Measurements from ENCODE around the gene GPR146.

GPR146 gene

DNA sequence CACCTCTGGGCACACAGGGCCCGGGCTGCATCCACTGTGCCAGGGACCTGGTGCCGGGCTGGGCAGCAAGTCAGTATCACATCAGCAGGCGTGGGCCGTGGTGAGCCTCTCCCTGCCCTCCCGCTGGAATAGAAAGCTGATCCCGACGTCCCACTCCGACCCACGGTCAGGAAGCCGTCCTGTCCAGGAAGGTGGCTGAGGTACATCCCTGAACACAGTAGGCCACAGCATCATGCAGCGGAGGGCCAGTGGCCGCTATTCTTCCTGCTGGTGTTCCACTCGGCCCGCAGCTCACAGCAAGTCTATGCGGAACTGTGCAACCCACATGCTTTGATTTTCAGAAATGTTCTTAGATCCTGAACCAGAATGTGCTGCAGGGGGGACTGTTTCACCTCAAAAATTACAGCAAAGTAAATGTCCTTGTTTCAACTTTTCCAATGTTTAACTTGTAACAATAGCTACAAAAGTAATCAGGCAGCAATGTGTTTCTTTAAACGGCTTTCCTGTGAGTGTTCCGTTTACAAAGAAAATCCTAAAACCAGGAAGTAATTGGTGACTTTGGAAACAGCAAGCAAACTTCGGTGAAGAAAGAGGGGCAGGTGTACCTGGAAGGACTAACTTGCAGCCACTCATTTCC is 676 bp upstream of the GPR146 start:
- DNase-seq (ENCODE audit: low spot score): no peak

DNA sequence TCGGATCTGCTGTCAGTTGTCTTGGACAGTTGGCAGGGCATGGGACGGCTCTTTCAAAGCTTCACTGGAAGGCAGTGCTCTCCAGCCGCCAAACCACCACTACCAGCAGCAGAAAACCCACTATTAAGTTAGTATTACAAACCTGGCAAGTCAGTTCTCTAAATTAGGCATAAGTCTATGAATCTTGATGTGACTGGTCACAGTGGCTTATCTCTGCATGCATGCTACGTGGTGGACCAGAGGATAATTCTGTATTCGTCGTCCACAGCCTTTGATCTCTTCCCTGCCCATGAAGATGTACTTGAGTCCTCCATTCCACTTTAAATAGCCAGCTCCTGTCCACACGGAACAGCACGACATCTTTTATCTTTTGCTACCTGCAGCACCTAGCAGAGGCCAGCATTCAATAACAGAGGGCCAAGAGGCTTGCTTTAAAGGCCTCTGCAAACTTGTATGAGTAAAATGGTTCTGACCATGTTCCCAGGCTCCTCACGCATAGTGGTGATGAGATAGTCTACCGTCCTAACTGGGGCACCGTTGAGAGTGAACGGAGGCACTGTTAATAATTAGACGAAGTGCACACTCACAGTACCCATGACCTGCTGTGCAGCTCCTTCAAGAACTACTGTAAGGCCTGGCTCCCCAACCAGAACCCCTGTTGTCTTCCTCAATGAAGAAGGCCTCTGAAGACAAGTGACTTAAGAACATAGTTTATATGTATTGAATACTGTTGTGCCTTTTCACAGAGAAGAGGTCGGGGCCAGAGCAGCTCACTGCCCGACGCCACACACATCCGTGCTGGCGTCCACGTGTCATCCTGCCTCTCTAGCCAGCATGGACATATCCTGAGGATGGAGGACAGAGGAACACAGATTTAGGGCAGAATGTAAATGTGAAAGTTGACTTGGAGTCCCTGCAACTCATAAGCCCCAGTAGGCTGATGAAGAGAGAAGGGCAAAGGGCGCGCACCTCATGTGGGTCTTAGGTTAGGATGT is 1.0 kb downstream of the GPR146 start:
- DNase-seq (ENCODE audit: low spot score): peak; percentile 73

GRCh38 chr7:1046722-1047679 is 2.7 kb downstream of the GPR146 start:
- no peak for DNase-seq (ENCODE audit: low spot score)

DNA sequence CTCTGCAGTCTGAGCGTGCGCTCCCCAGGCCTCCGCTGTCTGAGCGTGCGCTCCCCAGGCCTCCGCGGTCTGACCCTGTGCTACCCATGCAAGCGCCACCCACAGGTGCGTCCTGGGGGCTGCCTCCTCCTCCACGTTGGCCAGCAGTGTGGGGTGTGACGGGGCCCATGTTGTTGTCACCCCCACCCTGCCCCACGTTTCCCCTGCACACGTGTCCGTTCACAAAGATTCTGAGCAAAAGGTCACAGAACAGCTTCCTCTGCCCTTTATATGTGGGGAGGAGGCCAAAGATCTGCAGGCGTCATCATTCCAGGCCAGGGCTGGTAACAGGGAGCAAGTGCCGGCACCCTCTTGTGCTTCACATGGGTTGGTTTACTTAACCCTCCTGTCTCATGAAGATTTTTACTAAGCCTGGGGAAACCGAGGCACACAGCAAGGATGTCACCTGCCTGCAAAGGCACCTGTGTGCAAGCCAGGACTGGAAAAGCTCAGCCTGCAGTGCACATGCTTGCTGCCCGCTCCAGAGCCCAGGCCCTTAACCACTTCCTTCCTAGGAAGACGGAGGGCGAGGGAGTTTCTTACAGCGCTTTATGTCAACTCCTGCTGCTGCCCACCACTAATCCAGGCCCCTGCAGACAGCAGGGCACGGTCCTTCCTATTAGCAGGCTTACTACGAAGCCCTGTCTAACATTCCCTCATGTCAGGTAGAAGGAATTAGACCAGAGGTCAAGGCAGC is 4.8 kb downstream of the GPR146 start:
- DNase-seq (ENCODE audit: low spot score): no peak

DNA sequence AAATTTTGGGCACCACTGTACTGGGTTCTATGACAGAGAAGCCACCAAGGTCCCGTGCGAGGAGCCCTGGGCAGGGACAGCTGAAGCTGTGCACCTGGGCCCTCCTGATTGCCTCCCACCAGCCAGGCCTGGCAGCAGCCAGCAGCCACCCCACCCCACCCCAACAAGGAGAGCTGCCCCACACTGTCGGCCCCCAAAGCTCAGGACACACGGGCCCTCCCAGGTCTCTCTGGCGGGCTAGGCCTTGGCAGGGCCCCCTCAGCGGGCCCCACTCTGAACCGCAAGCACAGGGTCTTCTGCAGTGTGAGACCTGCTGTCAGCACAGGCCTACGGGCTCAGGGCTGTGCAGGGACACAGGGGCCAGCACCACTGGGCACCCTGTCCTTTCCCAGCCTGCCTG is 5.5 kb downstream of the GPR146 start:
- no peak for DNase-seq (ENCODE audit: low spot score)

GRCh38 chr7:1050254-1050906 is 6.0 kb downstream of the GPR146 start:
- DNase-seq (ENCODE audit: low spot score): no peak

DNA sequence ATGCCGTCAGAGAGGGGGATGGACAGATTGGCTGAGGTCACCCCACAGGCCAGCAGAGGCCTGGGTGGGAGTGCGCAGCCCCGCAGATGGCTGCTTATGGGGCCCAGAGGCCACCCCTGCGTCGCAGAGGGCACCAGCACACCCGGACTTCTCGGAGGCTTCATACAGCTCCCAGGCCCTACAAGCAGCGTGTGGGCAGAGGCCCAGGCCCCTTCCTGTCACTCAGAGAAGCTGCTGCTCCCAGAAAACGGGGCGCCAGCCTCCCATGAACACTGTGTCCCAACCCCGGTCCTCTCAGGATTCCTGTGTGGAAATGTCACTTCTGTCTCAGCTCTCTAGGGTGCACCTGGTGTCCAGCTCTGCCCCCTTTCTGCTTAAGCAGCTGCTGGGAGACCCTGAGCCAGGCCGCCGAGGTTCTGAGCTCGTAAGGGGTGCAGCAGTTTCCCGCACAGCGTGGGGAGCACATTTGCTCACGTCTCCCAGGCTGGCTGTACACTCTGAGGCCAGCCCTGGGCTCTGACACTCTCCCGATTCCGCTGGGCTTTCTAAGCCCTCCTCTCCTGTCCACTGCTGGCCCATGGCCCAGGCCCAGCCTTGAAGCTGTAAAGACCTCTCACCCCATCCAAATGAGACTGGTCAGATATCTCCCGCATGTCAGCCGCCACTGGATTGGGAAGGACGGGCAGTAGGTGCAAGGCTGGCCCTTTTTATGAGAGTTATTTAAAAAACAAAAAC is 6.8 kb downstream of the GPR146 start:
- no peak for DNase-seq (ENCODE audit: low spot score)

GRCh38 chr7:1052031-1052818 is 7.9 kb downstream of the GPR146 start:
- DNase-seq (ENCODE audit: low spot score): no peak

DNA sequence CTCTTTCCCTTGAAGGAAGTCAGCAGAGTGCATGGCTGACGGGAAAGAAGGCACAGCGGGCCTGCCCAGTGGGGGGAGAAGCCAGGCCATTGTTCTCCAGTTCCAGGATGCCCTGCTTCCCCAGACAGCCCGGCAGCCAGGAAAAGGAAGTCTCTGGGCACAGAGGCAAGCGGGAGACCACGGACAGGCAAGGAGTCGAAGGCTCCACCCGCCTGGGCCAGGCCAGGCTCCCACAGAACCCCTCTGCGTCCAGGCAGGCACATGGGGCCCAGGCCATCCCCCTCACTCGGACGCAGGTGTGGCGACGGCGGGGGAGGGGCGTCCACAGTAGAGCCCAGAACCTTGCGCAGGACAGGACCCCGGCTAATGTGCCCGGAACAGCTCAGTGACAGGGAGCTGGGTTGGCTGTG is 8.7 kb downstream of the GPR146 start:
- no peak for DNase-seq (ENCODE audit: low spot score)

DNA sequence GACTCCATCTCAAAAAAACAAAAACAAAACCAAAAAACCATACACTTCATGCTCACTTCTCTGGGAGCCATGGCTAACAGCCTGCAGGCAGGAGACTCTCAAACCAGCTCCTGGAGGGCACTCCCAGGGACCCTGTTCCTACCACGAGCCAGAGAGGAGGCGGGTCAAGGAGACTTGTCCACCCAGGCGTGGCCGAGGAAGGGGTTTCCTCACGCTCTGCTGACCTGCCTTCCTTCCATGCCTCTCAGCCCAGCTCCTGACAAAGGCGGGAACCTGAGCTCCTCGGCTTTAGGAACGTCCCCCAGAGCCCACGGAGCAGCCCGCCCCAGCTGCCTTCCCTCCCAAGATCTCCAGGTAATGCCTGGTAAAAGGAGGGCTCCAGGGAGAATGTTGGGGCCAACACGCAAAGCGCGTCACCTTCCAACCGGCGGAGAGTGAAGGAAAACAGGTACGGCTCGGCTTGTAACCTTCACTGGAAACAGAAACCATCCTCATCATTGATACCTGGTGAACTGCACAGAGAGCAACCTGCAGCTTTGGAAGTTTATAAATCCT is 9.5 kb downstream of the GPR146 start:
- DNase-seq (ENCODE audit: low spot score): no peak

- no peak for DNase-seq (ENCODE audit: low spot score)
These were observed 10.1 kb downstream of the GPR146 start for GRCh38 chr7:1054438-1054837.

DNA sequence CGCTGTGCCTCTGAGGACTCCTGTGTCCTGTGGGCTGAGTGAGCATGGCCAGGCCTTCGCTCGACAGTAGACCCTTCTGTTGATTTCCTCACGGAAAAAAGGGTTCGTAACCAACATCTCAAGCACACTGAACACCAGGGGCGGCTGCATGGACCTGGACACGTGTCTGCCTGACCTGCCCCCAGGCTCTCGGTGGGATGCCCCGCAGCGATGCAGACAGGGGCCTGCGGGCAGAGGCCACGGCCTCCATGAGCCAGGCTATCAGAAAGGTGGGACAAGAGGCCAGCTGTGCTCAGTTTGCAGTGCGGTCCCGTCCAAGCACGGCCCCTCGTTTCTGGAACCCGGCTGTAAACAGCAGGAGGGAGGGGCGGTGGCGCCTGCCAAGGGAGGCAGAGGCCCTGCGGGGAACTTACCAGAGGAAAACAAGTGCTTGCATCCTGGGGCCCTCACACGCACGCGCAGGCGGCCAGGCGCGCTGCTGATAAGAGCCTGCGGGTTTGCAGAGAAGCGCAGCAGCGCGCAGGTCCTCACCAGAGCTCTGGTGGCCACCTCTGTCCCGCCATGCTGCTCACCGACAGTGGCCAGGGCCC is 10.6 kb downstream of the GPR146 start:
- DNase-seq (ENCODE audit: low spot score): no peak

- DNase-seq (ENCODE audit: low spot score): no peak
These were observed 11.2 kb downstream of the GPR146 start for GRCh38 chr7:1055491-1055955.

DNA sequence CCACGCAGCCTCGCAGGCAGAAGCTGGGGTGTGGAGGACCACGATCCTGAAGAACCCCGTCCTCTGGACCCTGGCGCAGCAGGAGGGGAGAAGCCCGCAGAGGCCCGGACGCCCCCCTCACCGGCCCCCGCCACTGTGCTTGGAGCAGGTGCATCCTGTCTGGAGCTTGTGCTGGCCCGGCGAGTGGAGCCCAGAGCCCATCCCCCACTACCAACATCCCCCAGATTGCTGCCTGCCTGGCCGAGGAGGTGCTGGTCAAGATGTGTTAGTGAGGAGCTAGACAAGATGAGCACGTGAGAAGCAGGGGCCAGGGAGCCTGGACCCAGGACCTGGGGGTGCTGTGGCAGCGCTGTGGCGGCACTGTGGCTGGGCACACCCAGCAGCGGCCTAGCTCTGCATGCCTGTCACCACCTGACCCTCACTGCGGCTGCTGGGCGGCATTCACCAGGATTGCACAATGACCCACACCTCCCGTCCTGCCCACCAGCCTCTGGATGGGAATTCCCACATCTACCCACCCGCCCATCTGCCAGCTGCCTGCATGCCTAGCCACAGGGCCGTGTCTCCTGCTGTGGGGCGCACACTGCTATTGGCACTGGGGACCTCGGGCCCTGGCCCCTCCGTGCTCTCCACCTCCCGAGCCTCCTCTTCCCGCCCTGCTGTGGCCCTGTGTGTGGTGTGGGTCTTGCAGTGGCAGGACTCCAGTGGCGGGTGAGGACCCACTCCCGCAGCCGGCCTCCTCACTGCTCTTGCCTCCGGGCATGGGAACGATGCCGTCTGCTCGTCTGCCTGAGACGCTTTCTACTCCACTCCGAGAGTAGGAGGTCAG is 11.8 kb downstream of the GPR146 start:
- no peak for DNase-seq (ENCODE audit: low spot score)

DNA sequence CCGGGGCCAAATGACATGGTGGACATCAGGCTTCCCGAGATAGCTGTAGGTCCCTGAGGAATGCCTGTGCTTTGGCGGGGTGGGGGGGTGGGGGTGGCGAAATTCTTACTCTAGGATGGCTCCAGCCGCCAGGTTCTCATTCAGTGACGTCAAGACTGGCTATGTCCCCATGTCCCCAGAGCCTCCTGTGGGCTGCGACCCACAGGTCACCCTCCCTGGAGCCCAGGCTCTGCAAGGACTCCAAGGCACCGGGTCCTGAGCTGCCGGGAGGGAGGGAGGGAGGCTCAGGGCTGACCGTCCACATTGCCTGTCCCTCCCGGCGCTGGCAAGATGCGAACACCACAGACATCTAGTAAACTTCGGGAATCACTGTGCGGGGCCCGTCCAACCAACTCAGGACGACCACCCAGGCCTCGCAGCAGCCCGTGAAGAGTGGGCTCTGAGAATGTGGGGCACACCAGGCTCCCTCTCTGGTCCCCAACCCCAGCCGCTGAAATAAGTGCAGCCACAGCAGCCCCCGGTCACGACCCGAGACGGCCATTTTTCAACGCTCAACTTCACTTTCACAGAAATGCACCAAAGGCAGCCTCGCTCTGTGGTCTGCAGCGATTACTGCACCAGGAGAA is 12.6 kb downstream of the GPR146 start:
- DNase-seq (ENCODE audit: low spot score): no peak

DNA sequence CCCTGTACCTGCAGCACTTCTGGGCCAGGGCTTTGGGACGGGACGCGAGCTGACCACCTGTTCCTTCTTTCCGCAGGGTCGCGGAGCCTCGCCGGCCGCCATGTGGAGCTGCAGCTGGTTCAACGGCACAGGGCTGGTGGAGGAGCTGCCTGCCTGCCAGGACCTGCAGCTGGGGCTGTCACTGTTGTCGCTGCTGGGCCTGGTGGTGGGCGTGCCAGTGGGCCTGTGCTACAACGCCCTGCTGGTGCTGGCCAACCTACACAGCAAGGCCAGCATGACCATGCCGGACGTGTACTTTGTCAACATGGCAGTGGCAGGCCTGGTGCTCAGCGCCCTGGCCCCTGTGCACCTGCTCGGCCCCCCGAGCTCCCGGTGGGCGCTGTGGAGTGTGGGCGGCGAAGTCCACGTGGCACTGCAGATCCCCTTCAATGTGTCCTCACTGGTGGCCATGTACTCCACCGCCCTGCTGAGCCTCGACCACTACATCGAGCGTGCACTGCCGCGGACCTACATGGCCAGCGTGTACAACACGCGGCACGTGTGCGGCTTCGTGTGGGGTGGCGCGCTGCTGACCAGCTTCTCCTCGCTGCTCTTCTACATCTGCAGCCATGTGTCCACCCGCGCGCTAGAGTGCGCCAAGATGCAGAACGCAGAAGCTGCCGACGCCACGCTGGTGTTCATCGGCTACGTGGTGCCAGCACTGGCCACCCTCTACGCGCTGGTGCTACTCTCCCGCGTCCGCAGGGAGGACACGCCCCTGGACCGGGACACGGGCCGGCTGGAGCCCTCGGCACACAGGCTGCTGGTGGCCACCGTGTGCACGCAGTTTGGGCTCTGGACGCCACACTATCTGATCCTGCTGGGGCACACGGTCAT is 13.3 kb downstream of the GPR146 start:
- no peak for DNase-seq (ENCODE audit: low spot score)
